Endodermal cell (in vitro differentiated cells): ENCODE measurements around the gene PPP1R12A. TPM values are rescaled to one million over a fixed set of nuclear protein-coding genes. Genes with fewer than 3 reads are reported as not detected.

Experiments
- DNase-seq: peaks from one replicate; pipeline ENCODE4 v3.0.0-alpha.2; 2017
- H3K27ac ChIP-seq: 2 replicates; pipeline ENCODE4 v1.5.1; 2013; ENCODE audit warnings: mild to moderate bottlenecking, low read depth, low read length, moderate library complexity
- H3K27me3 ChIP-seq: 2 replicates; pipeline ENCODE4 v1.6.1; 2013; ENCODE audit warnings: mild to moderate bottlenecking, low read length, moderate library complexity; ENCODE audit not compliant: insufficient read depth, control insufficient read depth, poor library complexity, severe bottlenecking
- H3K36me3 ChIP-seq: 2 replicates; pipeline ENCODE4 v1.7.0; 2013; ENCODE audit warnings: mild to moderate bottlenecking, low read length, moderate library complexity; ENCODE audit not compliant: control insufficient read depth, insufficient read depth
- H3K4me1 ChIP-seq: one replicate; pipeline ENCODE4 v1.7.0; 2013; ENCODE audit warnings: low read length; ENCODE audit not compliant: control insufficient read depth, insufficient read depth
- H3K4me3 ChIP-seq: 2 replicates; pipeline ENCODE4 v1.5.1; 2013; ENCODE audit warnings: mild to moderate bottlenecking, low read length, moderate library complexity
- H3K9ac ChIP-seq: 2 replicates; pipeline ENCODE4 v1.6.1; 2013; ENCODE audit warnings: mild to moderate bottlenecking, low read length, moderate library complexity; ENCODE audit not compliant: poor library complexity, severe bottlenecking; ENCODE audit errors: extremely low read depth
- H3K9me3 ChIP-seq: 2 replicates; pipeline ENCODE4 v1.6.1; 2013; ENCODE audit warnings: mild to moderate bottlenecking, low read length, moderate library complexity; ENCODE audit not compliant: control insufficient read depth
- H3K27ac Mint-ChIP-seq: 2 replicates; pipeline ENCODE4 v1.8.0; 2020; ENCODE audit warnings: mixed read lengths
- H3K27me3 Mint-ChIP-seq: 2 replicates; pipeline ENCODE4 v1.8.0; 2021; ENCODE audit warnings: mild to moderate bottlenecking, mixed read lengths; ENCODE audit not compliant: insufficient read depth
- H3K36me3 Mint-ChIP-seq: 2 replicates; pipeline ENCODE4 v1.8.0; 2020; ENCODE audit warnings: low read depth, mixed read lengths
- H3K4me1 Mint-ChIP-seq: 2 replicates; pipeline ENCODE4 v1.8.0; 2020; ENCODE audit warnings: mixed read lengths
- H3K4me3 Mint-ChIP-seq: 2 replicates; pipeline ENCODE4 v1.8.0; 2020; ENCODE audit warnings: mild to moderate bottlenecking, moderate library complexity, mixed read lengths
- H3K9me3 Mint-ChIP-seq: 2 replicates; pipeline ENCODE4 v1.8.0; 2020; ENCODE audit warnings: mild to moderate bottlenecking, mixed read lengths
- CTCF ChIP-seq: fragments of 200-600 bp; sonication (generic); conservative IDR thresholded peaks from 2 replicates; pipeline ENCODE4 v1.5.0; 2021; ENCODE audit warnings: antibody characterized with exemption, mild to moderate bottlenecking
- WGBS, 2 experiments: methylation state at CpG; one replicate each; pipeline versions ENCODE4 v1.1.5 to v1.1.7; 2013; ENCODE audit warnings: missing lambda C conversion rate in 2 of 2, mixed read lengths in 1 of 2; ENCODE audit not compliant: insufficient coverage in 1 of 2, insufficient read length in 1 of 2; 5-methylcytosine and 5-hydroxymethylcytosine counted together
- total RNA-seq, 2 donors: library from RNA; stranded (reverse); fragmentation: NEBNext Ultra II Directional in 1 of 2; extraction: Animal tissue kit (Norgen Biotek cat#: 25700) in 1 of 2; gene quantifications; 2 replicates in 1 of 2; 3 replicates in 1 of 2; pipeline ENCODE4 v1.2.1, GENCODE V29; 2021

The PPP1R12A gene
- total RNA-seq, 2 donors from 2014 or later: 80.0 to 94.7 TPM

- no peak for TF ChIP-seq CTCF
- no peak overlapping the region for H3K27ac ChIP-seq
- H3K9me3 Mint-ChIP-seq: peaks cover 9% of the 10 kb centered on the region
- no peaks in the 10 kb centered on the region for H3K4me1 ChIP-seq
- no peaks in the 10 kb centered on the region for H3K27me3 Mint-ChIP-seq
- no peaks in the 10 kb centered on the region for H3K36me3 Mint-ChIP-seq
- no peak overlapping the region for H3K4me3 Mint-ChIP-seq
- no peak overlapping the region for H3K27ac Mint-ChIP-seq
- H3K9me3 ChIP-seq: peaks cover 12% of the 10 kb centered on the region
- H3K9ac ChIP-seq: no peak overlapping the region
- H3K4me3 ChIP-seq: no peak overlapping the region
- DNase-seq: no peak
- H3K27me3 ChIP-seq: no peaks in the 10 kb centered on the region
- H3K36me3 ChIP-seq: no peaks in the 10 kb centered on the region
- peaks cover 2% of the 10 kb centered on the region for H3K4me1 Mint-ChIP-seq
Observed at GRCh38 chr12:79747274-79747673, 187.6 kb downstream of the PPP1R12A start.

GRCh38 chr12:79737875-79738718, 196.8 kb downstream of the PPP1R12A start:
- no peaks in the 10 kb centered on the region for H3K27me3 ChIP-seq
- no peaks in the 10 kb centered on the region for H3K36me3 Mint-ChIP-seq
- 19% methylated on average over 2 of the region's 4 CpGs; no CpG with 5 or more reads in 1 of the 2 experiments for WGBS, 2 experiments
- peak; percentile 66 for DNase-seq
- H3K4me1 Mint-ChIP-seq: no peaks in the 10 kb centered on the region
- peak; percentile 84 for TF ChIP-seq CTCF
- no peak overlapping the region for H3K27ac ChIP-seq
- H3K4me1 ChIP-seq: no peaks in the 10 kb centered on the region
- no peaks in the 10 kb centered on the region for H3K9me3 Mint-ChIP-seq
- no peak overlapping the region for H3K4me3 ChIP-seq
- H3K4me3 Mint-ChIP-seq: no peak overlapping the region
- no peak overlapping the region for H3K9ac ChIP-seq
- H3K9me3 ChIP-seq: no peaks in the 10 kb centered on the region
- H3K27me3 Mint-ChIP-seq: no peaks in the 10 kb centered on the region
- no peaks in the 10 kb centered on the region for H3K36me3 ChIP-seq
- H3K27ac Mint-ChIP-seq: no peak overlapping the region

- Mint-ChIP-seq H3K27me3 (no peaks in the 10 kb centered on the region), H3K9me3 (no peaks in the 10 kb centered on the region), H3K27ac (no peak overlapping the region), H3K4me1 (no peaks in the 10 kb centered on the region), H3K36me3 (no peaks in the 10 kb centered on the region), H3K4me3 (no peak overlapping the region)
- Histone ChIP-seq H3K36me3 (no peaks in the 10 kb centered on the region), H3K4me3 (no peak overlapping the region), H3K27me3 (no peaks in the 10 kb centered on the region), H3K4me1 (no peaks in the 10 kb centered on the region), H3K9me3 (no peaks in the 10 kb centered on the region), H3K27ac (no peak overlapping the region), H3K9ac (no peak overlapping the region)
- DNase-seq: no peak
- no peak for TF ChIP-seq CTCF
Observed at GRCh38 chr12:79732638-79733037, 202.3 kb downstream of the PPP1R12A start.
